ENCODE measurements around the gene SLC7A5.
A peak's percentile ranks its signal among the peaks of the same experiment; 100 is the strongest.
"Not testable (repeated sequence)": the region's sequence is repeated elsewhere in the genome, so short reads cannot be mapped to it uniquely, and the experiment has no call there.

The SLC7A5 gene

GRCh38 chr16:87889762-87890161 lies 20.5 kb upstream of the SLC7A5 start:
- not testable (repeated sequence) for DNase-seq (ENCODE audit: insufficient read length, low spot score); FAIRE-seq

DNA sequence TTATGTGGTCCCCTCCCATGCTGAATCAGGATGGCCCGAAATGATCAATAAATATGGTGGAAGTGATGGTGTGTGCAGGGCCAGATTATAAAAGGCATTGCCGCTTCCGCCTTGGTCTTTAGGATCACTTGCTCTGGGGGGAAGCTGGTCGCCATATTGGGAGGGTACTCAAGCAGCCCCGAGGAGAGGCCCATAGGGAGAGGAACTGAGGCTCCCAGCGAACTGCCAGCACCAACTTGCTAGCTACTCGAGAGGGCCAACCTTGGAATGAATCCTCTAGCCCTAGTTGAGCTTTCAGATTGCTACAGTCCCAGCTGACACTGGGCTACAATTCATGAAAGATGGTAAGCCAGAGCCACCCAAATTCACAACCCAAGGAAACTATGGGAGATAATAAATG lies 19.0 kb upstream of the SLC7A5 start:
- not testable (repeated sequence) for DNase-seq (ENCODE audit: insufficient read length, low spot score); FAIRE-seq

DNA sequence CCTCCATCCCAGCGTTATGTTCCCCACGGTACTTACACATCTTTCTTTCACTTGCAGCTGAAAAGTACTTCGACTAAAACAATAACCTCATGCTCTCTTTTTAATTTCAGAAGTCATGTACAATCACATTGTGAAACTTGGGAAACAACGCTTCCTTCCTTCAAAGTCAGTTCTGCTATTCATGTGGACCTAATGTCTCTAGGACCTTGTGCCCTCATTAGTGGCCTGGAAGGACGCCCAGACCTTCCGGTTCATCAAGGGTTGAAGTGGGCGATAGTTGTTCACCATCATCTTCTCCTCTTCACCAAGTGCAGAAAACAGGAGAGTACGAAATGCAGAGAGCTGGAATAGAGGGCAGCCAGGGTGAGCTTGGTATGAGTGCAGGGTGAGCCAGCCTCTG lies 18.6 kb upstream of the SLC7A5 start:
- FAIRE-seq; DNase-seq (ENCODE audit: insufficient read length, low spot score): not testable (repeated sequence)

GRCh38 chr16:87885371-87885967 lies 16.2 kb upstream of the SLC7A5 start:
- not testable (repeated sequence) for DNase-seq (ENCODE audit: insufficient read length, low spot score); FAIRE-seq

DNA sequence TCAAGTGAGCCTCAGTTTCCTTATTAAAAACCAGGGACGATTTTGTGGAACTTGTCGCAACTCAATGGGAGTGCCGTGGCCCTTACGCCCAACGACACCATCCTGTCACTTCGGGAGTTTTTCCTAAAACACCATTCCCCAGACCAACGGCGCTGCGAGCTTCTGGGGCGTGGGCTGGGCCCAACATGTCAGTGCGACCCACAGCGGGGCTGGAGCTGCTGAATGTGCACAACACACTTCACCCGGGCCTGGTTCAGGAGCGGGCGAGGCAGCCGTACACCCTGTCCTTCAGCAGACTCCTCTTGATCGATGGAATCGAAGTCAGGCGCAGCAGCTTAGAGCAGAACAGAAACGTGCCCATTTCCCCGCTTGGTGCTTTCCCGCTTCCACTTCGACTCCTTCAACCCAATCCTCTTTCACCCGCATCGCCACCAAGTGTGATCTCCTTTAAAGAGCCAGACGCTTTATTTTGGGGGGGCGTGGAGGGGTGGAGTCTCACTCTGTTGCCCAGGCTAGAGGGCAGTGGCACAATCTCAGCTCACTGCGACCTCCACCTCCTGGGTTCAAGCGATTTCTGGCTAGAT lies 13.2 kb upstream of the SLC7A5 start:
- DNase-seq (ENCODE audit: insufficient read length, low spot score) (no peak), FAIRE-seq (no peak)

DNA sequence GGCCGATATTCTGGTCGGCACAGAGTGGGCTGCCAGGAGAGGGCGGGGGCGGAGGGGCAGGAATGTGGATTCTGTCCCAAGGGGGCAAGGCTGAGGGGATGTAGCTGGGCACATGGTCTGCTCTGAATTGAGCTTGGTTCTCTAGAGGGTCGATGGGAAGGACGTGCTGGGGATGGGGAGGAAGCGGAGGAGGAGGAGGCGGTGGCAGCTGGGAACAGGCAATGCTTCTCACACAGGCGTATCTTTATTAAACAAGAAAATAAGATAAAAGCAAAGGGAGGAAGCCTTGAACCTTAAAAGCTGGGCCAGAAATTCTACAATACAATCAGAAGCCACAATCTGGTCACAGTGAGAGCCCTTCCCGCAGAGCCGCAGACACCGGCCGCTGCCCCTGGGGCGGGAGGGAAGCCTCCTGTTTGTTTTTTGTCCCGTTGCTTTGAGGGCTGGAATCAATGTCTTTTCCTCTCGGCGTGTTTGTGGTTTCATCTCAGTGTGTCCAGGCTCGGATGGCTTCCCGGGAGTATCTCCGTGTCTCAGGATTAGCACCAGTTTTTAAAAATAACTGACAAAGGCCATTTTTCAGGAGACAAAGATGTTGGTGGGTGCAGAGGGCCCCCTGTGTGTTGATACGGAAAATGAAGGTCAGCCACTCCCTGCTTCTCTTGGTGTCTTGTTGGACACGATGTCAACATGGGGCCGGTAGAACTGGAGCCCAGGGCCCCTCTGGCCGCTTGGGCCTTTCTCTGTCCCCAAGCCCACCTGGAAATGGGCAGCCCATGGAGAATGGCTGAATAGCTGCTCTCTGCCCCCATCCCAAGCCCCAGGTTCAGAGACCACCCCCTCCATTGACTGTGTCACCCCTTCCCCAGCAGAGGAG lies 12.3 kb upstream of the SLC7A5 start:
- FAIRE-seq (no peak), DNase-seq (ENCODE audit: insufficient read length, low spot score) (no peak)

DNA sequence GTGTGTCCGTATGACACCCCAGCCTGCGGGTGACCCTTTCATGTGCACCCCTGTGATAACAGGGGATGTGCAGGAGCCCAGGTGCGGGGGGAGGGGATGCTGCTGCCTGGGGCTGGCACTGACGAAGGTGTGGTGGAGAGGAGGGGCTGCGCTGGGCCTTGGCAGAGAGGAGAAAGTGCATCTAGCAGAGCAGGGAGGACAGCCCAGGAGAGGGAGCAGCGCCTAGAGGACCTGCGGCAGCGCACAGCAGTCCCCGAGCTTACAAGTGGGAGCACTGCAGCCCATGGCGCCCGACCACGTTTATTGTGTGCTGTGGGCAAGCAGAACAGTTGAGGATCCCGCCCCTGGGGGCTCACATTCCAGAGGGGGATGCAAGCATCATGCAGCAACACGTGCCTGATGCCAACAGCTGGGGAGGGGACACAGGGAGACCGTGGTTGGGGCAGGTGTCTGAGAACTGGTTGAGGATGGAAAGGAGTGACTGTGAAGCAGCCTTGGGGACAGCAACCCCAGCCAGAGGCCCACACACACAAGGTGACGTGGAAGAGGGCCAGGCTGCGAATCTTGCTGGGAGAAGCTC lies 10.9 kb upstream of the SLC7A5 start:
- DNase-seq (ENCODE audit: insufficient read length, low spot score) (no peak), FAIRE-seq (no peak)

DNA sequence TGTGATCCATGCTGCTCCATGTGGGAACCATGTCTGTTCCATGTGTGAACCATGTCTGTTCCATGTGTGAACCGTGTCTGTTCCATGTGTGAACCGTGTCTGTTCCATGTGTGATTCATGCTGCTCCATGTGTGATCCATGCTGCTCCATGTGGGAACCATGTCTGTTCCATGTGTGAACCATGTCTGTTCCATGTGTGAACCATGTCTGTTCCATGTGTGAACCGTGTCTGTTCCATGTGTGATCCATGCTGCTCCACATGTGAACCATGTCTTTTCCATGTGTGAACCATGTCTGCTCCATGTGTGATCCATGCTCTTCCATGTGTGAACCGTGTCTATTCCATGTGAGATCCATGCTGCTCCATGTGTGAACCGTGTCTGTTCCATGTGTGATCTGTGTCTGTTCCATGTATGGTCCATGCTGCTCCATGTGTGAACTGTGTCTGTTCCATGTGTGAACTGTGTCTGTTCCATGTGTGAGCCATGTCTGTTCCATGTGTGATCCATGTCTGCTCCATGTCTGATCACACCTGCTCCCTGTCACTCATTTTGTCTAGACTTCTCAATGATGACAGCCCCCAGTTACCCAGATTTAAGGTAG lies 10.2 kb upstream of the SLC7A5 start:
- DNase-seq (ENCODE audit: insufficient read length, low spot score); FAIRE-seq: not testable (repeated sequence)

GRCh38 chr16:87878704-87879103 lies 9.4 kb upstream of the SLC7A5 start:
- DNase-seq (ENCODE audit: insufficient read length, low spot score) (no peak), FAIRE-seq (no peak)

- DNase-seq (ENCODE audit: insufficient read length, low spot score) (no peak), FAIRE-seq (no peak)
Measured at GRCh38 chr16:87877942-87878507, 8.7 kb upstream of the SLC7A5 start.

- no peak for FAIRE-seq
- no peak for DNase-seq (ENCODE audit: insufficient read length, low spot score)
Measured at GRCh38 chr16:87874639-87875427, 5.5 kb upstream of the SLC7A5 start.

DNA sequence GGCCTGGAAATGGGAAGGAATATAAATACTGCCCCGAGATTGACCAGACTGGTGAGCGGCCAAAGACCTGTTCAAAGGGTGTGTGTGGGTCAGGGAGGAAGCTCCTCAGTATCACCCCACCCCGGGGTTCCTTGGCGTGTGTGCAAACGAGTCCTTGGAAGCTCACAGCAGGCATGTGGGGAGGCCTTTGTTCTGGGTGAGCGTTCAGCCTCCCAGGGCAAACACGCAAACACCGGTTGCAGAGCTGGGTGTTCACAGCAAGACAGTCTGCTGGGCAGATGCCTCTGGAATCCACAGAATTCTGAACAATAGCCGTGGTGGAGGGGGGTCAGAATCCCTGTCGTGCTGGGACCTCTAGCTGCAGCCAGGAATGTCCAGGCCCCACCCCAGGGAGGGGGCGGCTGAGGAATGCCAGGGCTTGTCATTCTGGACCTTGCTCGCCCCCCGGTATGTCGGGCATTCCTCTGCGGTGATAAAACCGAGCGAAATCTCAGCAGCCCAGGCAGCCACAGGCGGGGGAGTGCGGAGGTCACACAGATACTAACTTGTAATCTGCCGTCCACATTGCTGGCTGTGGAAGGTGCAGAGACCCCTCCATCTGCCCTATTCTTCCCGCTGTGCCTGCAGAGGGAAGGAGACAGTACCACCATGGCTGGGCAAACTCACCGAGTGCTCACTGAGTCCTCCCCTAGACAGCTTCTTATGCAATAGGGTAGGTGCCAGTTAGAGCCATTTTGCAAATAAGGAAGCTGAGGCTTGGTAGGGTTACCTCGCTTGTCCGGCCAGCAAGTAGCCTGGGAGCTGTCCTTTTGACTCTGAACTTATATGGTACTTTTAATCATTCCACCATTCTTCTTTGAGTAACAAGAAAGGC lies 1.3 kb upstream of the SLC7A5 start:
- FAIRE-seq (peak; percentile 63), DNase-seq (ENCODE audit: insufficient read length, low spot score) (peak; percentile 81)

DNA sequence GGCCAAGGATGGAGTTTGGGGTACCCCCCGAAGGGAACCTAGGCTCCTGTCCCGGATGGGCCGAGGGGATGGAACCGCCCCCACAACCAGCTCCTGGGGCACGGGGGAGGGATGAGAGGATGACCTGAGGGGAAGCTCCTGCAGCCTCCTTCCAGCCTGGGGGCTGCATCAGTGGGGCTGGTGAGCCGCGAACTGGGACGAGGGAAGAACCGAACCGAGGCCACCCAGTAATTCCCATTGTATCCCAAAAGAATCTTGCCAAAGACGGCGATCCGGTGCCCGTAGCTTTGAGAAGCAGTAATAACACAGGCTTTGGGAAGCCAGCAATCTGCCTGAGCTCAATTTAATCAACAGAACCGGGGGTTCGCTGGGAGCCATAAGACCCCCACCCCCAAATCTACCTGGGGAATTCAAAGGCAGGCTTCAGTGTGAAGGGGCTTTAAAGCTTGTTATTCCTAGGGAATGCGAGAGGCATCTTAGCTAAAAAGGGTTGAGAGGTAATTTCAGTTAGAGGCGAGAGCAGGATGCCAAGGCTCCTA lies 641 bp upstream of the SLC7A5 start:
- not testable (repeated sequence) for FAIRE-seq; DNase-seq (ENCODE audit: insufficient read length, low spot score)

- not testable (repeated sequence) for DNase-seq (ENCODE audit: insufficient read length, low spot score); FAIRE-seq
Measured at GRCh38 chr16:87868254-87869029, 865 bp downstream of the SLC7A5 start.

GRCh38 chr16:87865902-87866555 lies 3.3 kb downstream of the SLC7A5 start:
- not testable (repeated sequence) for FAIRE-seq; DNase-seq (ENCODE audit: insufficient read length, low spot score)

DNA sequence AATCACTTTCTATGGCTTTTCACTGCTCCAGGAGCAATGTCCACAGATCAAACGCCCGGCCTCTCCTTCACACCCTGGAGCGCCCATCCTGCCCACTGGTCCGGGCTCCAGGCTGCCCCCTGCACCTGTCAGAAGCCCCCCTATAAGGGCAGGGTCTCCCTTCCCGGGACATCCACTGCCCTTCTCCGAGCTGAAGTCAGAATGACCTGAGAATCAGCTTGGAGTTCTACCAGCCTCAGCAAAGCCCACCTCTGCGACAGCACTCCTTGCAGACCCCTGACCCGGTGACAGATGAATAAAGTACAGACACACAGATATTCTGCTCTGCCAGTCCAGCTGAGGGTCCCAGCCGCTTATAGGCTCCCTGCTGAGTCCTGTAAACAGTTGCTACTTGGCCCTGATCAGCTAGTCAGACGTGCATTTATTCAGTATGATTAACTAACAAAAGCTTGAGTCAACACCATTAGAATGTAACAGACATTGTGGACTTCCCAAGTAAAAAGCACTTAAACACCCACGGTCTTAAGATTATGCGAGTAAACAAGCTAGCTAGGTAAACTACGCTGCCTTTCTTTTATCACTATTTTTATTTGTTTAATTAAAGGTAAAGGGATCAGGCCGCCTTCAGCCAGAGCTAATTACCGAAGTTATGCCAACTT lies 4.8 kb downstream of the SLC7A5 start:
- FAIRE-seq: no peak
- DNase-seq (ENCODE audit: insufficient read length, low spot score): no peak

DNA sequence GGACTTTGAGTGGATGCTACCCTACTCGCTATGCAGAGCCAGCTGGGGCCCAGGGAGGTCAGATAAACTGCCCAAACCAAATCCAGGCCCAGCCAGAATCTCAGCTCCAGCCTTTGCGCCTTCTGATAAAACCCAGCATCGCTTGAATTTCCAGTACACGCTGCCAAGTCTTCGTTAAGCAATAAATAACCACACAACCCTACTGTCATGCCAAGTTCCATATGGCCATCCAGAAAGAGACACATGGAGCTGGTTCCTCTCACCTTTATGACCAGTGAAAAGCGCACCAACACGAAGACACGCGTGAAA lies 6.0 kb downstream of the SLC7A5 start:
- not testable (repeated sequence) for FAIRE-seq; DNase-seq (ENCODE audit: insufficient read length, low spot score)
